RWPE2 (cell line): ENCODE data around the gene H2BW1.
"Not testable (repeated sequence)": the region's sequence is repeated elsewhere in the genome, so short reads cannot be mapped to it uniquely, and the experiment has no call there.

ENCODE experiments used
- ATAC-seq: fragments of 200-7000 bp; cut with Tn5 transposase; 3 replicates; pipeline ENCODE4 v1.9.1; 2021; ENCODE audit warnings: low read depth
- DNase-seq: peaks from one replicate; pipeline ENCODE4 v3.0.0-alpha.2; 2020; ENCODE audit warnings: low spot score
- H3K27ac ChIP-seq: fragments of 450-650 bp; 2 replicates; pipeline ENCODE4 v1.5.1; 2017; ENCODE audit warnings: mild to moderate bottlenecking; ENCODE audit not compliant: poor library complexity, severe bottlenecking
- H3K27me3 ChIP-seq: fragments of 250-450 bp; sonication (Bioruptor Pico); 2 replicates; pipeline ENCODE4 v1.5.1; 2021; ENCODE audit warnings: mild to moderate bottlenecking, moderate library complexity; ENCODE audit not compliant: insufficient read depth, poor library complexity, severe bottlenecking
- H3K36me3 ChIP-seq: fragments of 250-450 bp; sonication (Bioruptor Pico); 2 replicates; pipeline ENCODE4 v1.5.1; 2020; ENCODE audit warnings: low read depth, mild to moderate bottlenecking, moderate library complexity
- H3K4me1 ChIP-seq: fragments of 250-450 bp; sonication (Bioruptor Pico); 2 replicates; pipeline ENCODE4 v1.5.1; 2021; ENCODE audit warnings: mild to moderate bottlenecking, moderate library complexity; ENCODE audit not compliant: insufficient read depth, poor library complexity, severe bottlenecking
- H3K4me3 ChIP-seq: fragments of 250-450 bp; sonication (Bioruptor Pico); 2 replicates; pipeline ENCODE4 v1.5.1; 2021; ENCODE audit warnings: mild to moderate bottlenecking, moderate library complexity; ENCODE audit not compliant: severe bottlenecking
- H3K9me3 ChIP-seq: fragments of 250-450 bp; sonication (Bioruptor Pico); 2 replicates; pipeline ENCODE4 v1.5.1; 2021; ENCODE audit warnings: mild to moderate bottlenecking, moderate library complexity; ENCODE audit not compliant: severe bottlenecking
- CTCF ChIP-seq: fragments of 450-650 bp; IDR thresholded peaks from one replicate; pipeline ENCODE4 v1.5.1; 2017; ENCODE audit warnings: mild to moderate bottlenecking, moderate library complexity; ENCODE audit not compliant: poor library complexity, severe bottlenecking

The H2BW1 gene

GRCh38 chrX:103999234-103999633, 14.3 kb downstream of the H2BW1 start:
- no peak for TF ChIP-seq CTCF
- Histone ChIP-seq H3K27ac (no peak overlapping the region), H3K9me3 (no peaks in the 10 kb centered on the region), H3K4me1 (no peaks in the 10 kb centered on the region), H3K27me3 (no peaks in the 10 kb centered on the region), H3K36me3 (no peaks in the 10 kb centered on the region), H3K4me3 (no peak overlapping the region)
- ATAC-seq: no peak
- DNase-seq: no peak

DNA sequence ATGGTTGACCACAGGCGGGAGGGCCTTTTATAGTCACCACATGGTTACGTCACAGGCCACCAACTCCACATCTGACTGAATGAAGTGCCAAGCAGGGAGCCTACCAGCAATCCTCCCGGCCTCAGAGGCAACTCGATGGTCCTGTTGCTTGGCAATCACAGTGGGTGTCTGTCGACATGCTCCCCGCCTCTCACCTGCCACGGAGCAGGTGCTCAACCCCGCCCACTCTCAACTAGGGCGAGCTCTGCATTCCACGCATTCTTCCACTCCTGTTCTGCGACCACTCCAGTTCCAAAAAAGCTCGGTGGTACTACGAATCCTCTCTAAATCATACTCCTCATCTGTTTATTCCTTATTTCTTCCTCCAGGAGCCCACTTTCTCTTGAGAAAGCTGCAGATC, 30.0 kb downstream of the H2BW1 start:
- not testable (repeated sequence) for H3K4me3 ChIP-seq, H3K4me1 ChIP-seq, H3K27ac ChIP-seq, ATAC-seq, H3K9me3 ChIP-seq, H3K36me3 ChIP-seq, H3K27me3 ChIP-seq, DNase-seq

DNA sequence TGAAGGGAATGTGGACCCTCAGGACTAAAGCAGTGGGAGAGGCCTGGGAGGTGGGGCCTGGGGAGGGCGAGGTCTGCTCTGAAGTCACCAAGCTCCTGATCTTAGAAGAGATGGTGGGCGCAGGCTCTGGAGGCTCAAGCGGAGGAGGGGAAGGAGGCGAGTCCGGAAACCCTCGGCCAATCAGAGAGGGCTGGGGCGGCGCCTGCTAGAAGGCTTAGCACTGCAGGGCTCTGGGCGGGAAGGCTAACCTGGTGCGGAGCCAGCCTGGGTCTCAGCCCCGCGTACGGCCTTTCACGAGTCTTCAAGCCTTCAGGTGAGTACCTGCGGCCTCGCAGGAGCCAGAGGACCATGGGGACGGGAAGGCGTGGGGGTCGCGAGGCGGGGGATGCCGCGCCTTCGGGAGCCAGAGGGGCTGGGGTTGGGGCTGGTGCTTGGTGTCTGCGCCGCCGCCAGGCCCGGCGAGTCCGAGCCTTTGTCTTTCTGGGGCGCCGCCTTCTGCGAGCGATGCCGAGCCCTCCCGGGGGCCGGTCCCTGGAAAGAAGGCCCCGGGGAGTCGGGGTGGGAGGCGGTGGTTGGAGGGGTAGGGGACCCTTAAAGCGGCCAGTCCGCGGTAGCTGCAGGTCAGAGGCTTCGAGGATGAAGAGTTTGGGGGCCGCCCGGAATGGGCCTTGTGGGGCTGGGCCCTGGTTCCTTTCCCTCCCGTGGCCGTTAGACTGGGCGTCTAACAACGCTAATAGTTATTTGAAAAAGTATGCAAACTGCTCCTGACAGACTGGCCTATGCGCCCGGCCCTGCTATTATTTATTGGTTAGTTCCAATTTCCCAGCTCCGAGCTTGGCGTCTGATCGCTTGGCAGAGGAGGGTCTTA, 50.9 kb downstream of the H2BW1 start, which contains the start of gene TMSB15B:
TSS of gene TMSB15B (plus strand) at position 217 of the 868 bp plus-strand sequence.
- DNase-seq, H3K9me3 ChIP-seq, H3K4me1 ChIP-seq, H3K27ac ChIP-seq, H3K27me3 ChIP-seq, H3K4me3 ChIP-seq, H3K36me3 ChIP-seq: not testable (repeated sequence)
- peak; percentile 88 for ATAC-seq
